ENCODE data around the gene TUBA4A. TPM values are rescaled to one million over a fixed set of nuclear protein-coding genes. Genes with fewer than 3 reads are reported as not detected.

Gene TUBA4A
- total RNA-seq, 2 donors from 2014 or later, result 82.0 to 99.8 TPM

- peaks cover 4 to 14% of the 10 kb centered on the region in 2 donors for H3K36me3 Mint-ChIP-seq (ENCODE audit: insufficient read depth in 2 of 2)
- ATAC-seq (replicated peaks in 1 of 2), result no peak
- H3K4me1 Mint-ChIP-seq (ENCODE audit: low read depth), result peaks cover 79% of the 10 kb centered on the region
- no peak for DNase-seq
- no peaks in the 10 kb centered on the region for H3K27me3 Mint-ChIP-seq (ENCODE audit: low read depth)
- H3K27ac Mint-ChIP-seq, result peak overlapping the region; percentile 21
- H3K9me3 Mint-ChIP-seq, result no peaks in the 10 kb centered on the region
- H3K4me3 Mint-ChIP-seq, result peak overlapping the region; percentile 75 to 78
These were observed 2.1 kb downstream of the TUBA4A start for GRCh38 chr2:219251656-219252055.

GRCh38 chr2:219250049-219250781, 3.5 kb downstream of the TUBA4A start:
- ATAC-seq (replicated peaks in 1 of 2) (no peak), DNase-seq (no peak)
- Mint-ChIP-seq H3K4me3 (peak overlapping the region; percentile 75 to 78), H3K9me3 (no peaks in the 10 kb centered on the region), H3K4me1 (ENCODE audit: low read depth) (peaks cover 79% of the 10 kb centered on the region), H3K27ac (peak overlapping the region; percentile 24), H3K36me3 (ENCODE audit: insufficient read depth in 2 of 2) (peaks cover 8 to 15% of the 10 kb centered on the region in 2 donors), H3K27me3 (ENCODE audit: low read depth) (no peaks in the 10 kb centered on the region)

- H3K36me3 Mint-ChIP-seq (ENCODE audit: insufficient read depth in 2 of 2), result peaks cover 8 to 15% of the 10 kb centered on the region in 2 donors
- H3K4me1 Mint-ChIP-seq (ENCODE audit: low read depth), result peaks cover 76% of the 10 kb centered on the region
- H3K9me3 Mint-ChIP-seq, result no peaks in the 10 kb centered on the region
These were observed 4.3 kb downstream of the TUBA4A start for GRCh38 chr2:219249203-219249980.

DNA sequence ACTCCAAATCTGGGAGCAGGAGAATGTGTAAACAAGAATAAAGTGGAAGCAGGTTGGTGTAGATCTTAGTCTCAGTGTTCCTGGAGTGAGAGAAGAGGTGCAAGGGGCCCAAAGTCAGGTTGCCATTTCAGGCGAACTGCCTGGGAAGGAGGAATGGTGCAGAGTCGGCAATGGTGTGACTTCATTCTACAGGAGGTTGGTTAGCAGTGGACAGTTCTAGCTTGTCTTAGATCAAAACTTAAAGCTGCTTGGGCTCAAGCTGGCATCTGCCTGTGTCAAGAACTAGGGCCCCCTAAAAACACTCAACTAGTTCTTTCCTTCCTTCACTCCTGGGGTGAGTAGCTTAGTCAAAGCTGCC, 4.9 kb downstream of the TUBA4A start:
- Mint-ChIP-seq H3K27ac (peak overlapping the region; percentile 53), H3K9me3 (no peaks in the 10 kb centered on the region), H3K27me3 (ENCODE audit: low read depth) (no peaks in the 10 kb centered on the region), H3K36me3 (ENCODE audit: insufficient read depth in 2 of 2) (peaks cover 8 to 15% of the 10 kb centered on the region in 2 donors), H3K4me1 (ENCODE audit: low read depth) (peaks cover 79% of the 10 kb centered on the region), H3K4me3 (peak overlapping the region; percentile 75 to 78)
- ATAC-seq (replicated peaks in 1 of 2) (no peak), DNase-seq (no peak)

More at GRCh38 chr2:219249203-219249980, 4.3 kb downstream of the TUBA4A start:
- H3K27ac Mint-ChIP-seq, result peak overlapping the region; percentile 53
- ATAC-seq (replicated peaks in 1 of 2), result no peak
- peak in 1 of 2 donors; percentile 34 for DNase-seq
- peak overlapping the region; percentile 75 to 78 for H3K4me3 Mint-ChIP-seq
- no peaks in the 10 kb centered on the region for H3K27me3 Mint-ChIP-seq (ENCODE audit: low read depth)

GRCh38 chr2:219247678-219248642, 5.8 kb downstream of the TUBA4A start:
- ATAC-seq (replicated peaks in 1 of 2) (peak; percentile 66 to 71), DNase-seq (peak; percentile 54 to 71)
- peaks cover 8 to 15% of the 10 kb centered on the region in 2 donors for H3K36me3 Mint-ChIP-seq (ENCODE audit: insufficient read depth in 2 of 2)

GRCh38 chr2:219246559-219246958, 7.2 kb downstream of the TUBA4A start:
- Mint-ChIP-seq H3K36me3 (ENCODE audit: insufficient read depth in 2 of 2) (peaks cover 8 to 11% of the 10 kb centered on the region in 2 donors), H3K27ac (peak overlapping the region; percentile 98), H3K4me1 (ENCODE audit: low read depth) (peaks cover 70% of the 10 kb centered on the region), H3K27me3 (ENCODE audit: low read depth) (no peaks in the 10 kb centered on the region), H3K4me3 (peak overlapping the region; percentile 75 to 78), H3K9me3 (no peaks in the 10 kb centered on the region)
- ATAC-seq (replicated peaks in 1 of 2), result no peak
- DNase-seq, result no peak

More at GRCh38 chr2:219247678-219248642, 5.8 kb downstream of the TUBA4A start:
- Mint-ChIP-seq H3K9me3 (no peaks in the 10 kb centered on the region), H3K27me3 (ENCODE audit: low read depth) (no peaks in the 10 kb centered on the region), H3K4me3 (peak overlapping the region; percentile 75 to 78), H3K27ac (peak overlapping the region; percentile 72), H3K4me1 (ENCODE audit: low read depth) (peaks cover 83% of the 10 kb centered on the region)

DNA sequence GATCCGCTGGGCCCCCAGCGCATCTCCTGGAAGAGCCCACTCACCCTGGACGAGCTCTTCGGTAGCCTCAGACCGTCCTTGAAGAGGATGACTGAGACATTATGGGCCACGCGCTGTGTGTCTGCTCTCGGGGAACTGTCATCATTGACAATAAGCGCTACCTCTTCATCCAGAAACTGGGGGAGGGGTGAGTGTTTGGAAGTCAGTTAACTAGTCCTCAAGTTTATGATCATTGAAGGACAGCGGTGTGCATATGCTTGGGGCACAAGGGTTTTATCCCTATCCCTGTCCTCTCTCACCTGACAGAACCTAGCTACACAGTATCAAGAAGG, 7.9 kb downstream of the TUBA4A start:
- H3K4me3 Mint-ChIP-seq, result peak overlapping the region; percentile 75 to 78
- H3K27ac Mint-ChIP-seq, result peak overlapping the region; percentile 98
- DNase-seq (no peak), ATAC-seq (replicated peaks in 1 of 2) (no peak)
- H3K4me1 Mint-ChIP-seq (ENCODE audit: low read depth), result peaks cover 63% of the 10 kb centered on the region
- H3K9me3 Mint-ChIP-seq, result no peaks in the 10 kb centered on the region
- peaks cover 8% of the 10 kb centered on the region in 2 donors for H3K36me3 Mint-ChIP-seq (ENCODE audit: insufficient read depth in 2 of 2)
- no peaks in the 10 kb centered on the region for H3K27me3 Mint-ChIP-seq (ENCODE audit: low read depth)

DNA sequence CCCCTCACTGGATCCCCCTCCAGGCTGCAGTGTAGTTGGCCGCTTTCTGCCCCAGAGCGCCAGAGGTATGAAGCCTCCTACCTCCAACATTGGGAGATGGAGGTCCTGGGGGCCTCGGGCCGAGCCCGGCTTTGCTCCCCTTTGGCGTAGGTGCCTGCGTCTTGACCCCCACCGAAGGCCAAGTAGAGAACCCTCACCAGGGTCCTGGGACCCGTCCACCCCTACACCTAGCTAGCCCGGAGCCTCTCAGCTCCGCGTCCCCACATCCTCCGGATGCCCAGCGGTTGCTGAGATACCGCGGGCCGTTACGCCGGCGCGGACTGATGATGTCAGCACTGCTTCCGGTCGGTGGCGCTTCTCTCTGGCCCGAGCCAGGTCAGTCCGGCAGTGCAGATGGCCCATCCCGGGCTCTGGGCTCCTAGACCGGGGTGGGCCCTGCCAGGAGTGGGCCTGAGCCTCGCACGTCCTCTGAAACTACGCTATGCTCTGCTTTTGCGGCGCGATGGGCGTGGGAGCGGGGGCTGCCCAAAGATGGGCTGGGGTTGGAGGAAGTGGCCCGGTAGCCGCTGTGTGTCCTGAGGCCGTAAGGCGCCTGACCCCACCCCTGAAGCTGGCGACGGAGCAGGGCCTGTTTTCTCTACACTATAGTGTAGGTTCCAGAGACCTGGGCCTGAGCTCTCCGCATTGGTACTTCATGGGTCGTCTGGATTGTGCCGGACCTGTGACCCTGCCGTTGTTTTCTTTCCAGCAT, 8.4 kb downstream of the TUBA4A start, which contains the start of the genes GLB1L and STK16:
Gene GLB1L (minus strand): TSS at position 297 of the 751 bp plus-strand sequence. CDS start 1,871 bp downstream, outside the sequence.
Gene STK16 (plus strand): TSS at position 332 of the 751 bp plus-strand sequence. CDS start 521 bp downstream, outside the sequence.
- H3K27ac Mint-ChIP-seq, result peak within 1 kb of the TSS; percentile 98
- DNase-seq (peak; percentile 91 to 94), ATAC-seq (replicated peaks in 1 of 2) (peak; percentile 80 to 82)
- H3K4me1 Mint-ChIP-seq (ENCODE audit: low read depth), result peaks cover 57% of the 10 kb centered on the region
- peaks cover 3 to 8% of the 10 kb centered on the region in 2 donors for H3K36me3 Mint-ChIP-seq (ENCODE audit: insufficient read depth in 2 of 2)
- H3K27me3 Mint-ChIP-seq (ENCODE audit: low read depth), result no peaks in the 10 kb centered on the region
- H3K4me3 Mint-ChIP-seq, result peak within 1 kb of the TSS; percentile 75 to 78
- H3K9me3 Mint-ChIP-seq, result no peaks in the 10 kb centered on the region

DNA sequence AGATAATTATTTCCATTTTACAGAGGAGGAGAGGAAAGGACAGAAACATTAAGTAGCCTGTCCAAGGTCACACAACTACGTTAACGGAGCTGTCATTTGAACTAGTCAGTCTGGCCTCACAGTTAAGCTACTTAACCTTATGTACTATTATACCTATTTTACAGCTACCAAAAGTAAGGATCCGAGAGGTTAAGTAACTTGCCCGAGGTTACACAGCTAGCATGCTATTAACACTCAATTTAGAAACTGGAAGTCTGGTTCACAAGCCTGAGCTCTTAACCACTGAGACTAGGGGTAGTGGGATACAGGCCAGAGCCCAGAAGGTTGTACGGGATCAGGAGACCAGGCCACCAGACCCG, 8.9 kb downstream of the TUBA4A start:
- no peaks in the 10 kb centered on the region for H3K9me3 Mint-ChIP-seq
- no peak for ATAC-seq (replicated peaks in 1 of 2)
- DNase-seq, result no peak
- H3K27ac Mint-ChIP-seq, result peak overlapping the region; percentile 70
- H3K4me1 Mint-ChIP-seq (ENCODE audit: low read depth), result peaks cover 52% of the 10 kb centered on the region
- no peaks in the 10 kb centered on the region for H3K27me3 Mint-ChIP-seq (ENCODE audit: low read depth)
- peak overlapping the region; percentile 75 to 78 for H3K4me3 Mint-ChIP-seq
- H3K36me3 Mint-ChIP-seq (ENCODE audit: insufficient read depth in 2 of 2), result peaks cover 2 to 8% of the 10 kb centered on the region in 2 donors

DNA sequence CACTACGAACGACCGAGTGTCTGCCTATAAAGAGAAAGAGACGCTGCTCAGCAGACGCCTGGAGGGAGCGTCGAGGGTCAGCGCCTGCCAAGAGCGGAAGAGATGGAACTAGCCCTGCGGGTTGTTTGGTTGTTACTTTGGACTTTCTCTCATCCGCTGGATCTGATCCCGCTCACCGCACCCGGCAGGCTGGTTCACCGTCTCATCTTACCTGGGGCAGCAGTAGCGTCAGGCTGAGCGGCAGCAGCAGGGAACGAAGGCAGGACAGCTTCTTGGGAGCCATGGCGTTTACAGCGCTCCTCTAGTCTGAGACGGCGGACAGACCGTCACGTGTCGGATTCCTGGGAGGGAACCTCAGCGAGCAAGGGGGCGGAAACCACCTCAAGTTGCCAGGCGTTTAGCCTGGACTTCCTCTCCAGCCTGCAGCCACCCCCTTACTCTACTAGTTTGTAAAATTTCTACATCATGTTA, 10.4 kb downstream of the TUBA4A start:
- DNase-seq (no peak), ATAC-seq (replicated peaks in 1 of 2) (no peak)
- peak overlapping the region; percentile 47 to 56 for H3K4me3 Mint-ChIP-seq
- peaks cover 2 to 3% of the 10 kb centered on the region in 2 donors for H3K36me3 Mint-ChIP-seq (ENCODE audit: insufficient read depth in 2 of 2)
- no peaks in the 10 kb centered on the region for H3K9me3 Mint-ChIP-seq
- no peaks in the 10 kb centered on the region for H3K27me3 Mint-ChIP-seq (ENCODE audit: low read depth)
- peaks cover 37% of the 10 kb centered on the region for H3K4me1 Mint-ChIP-seq (ENCODE audit: low read depth)
- H3K27ac Mint-ChIP-seq, result no peak overlapping the region

DNA sequence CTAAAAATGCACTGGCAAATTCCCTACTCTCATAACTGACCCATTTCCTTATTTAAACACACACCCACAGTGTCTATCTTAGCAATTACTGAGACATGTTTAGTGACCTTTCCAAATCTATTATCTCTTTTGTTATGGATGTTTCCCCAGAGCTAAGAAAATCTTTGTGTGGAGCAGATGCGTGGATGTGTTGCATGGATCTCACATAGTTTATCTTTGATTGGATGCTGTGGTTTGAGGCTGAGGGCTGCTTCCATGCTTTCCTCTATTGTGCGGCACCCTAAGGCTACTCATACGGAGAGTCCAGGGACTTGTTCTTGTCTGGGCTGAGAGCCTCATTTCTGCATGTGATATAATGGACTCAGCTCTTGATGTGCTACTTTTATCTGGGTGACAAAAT, 19.4 kb downstream of the TUBA4A start:
- peaks cover 25% of the 10 kb centered on the region for H3K4me1 Mint-ChIP-seq (ENCODE audit: low read depth)
- no peaks in the 10 kb centered on the region for H3K27me3 Mint-ChIP-seq (ENCODE audit: low read depth)
- DNase-seq, result no peak
- no peak overlapping the region for H3K27ac Mint-ChIP-seq
- no peak overlapping the region for H3K4me3 Mint-ChIP-seq
- H3K36me3 Mint-ChIP-seq (ENCODE audit: insufficient read depth in 2 of 2), result peaks cover 24 to 33% of the 10 kb centered on the region in 2 donors
- no peaks in the 10 kb centered on the region for H3K9me3 Mint-ChIP-seq
- ATAC-seq (replicated peaks in 1 of 2), result no peak

Measured in activated T-cell treated with anti-CD3 and anti-CD28 coated beads, Interleukin-2, amount 50 U/mL, for 72 hours (primary cell).